Medulla oblongata (tissue), 1 donor: ENCODE measurements around the gene RP2.
A peak's percentile ranks its signal among the peaks of the same experiment; 100 is the strongest.

Experiments used
- DNase-seq: peaks from one replicate; pipeline ENCODE4 v3.0.0-alpha.2; 2015; ENCODE audit errors: extremely low spot score

Gene RP2

DNA sequence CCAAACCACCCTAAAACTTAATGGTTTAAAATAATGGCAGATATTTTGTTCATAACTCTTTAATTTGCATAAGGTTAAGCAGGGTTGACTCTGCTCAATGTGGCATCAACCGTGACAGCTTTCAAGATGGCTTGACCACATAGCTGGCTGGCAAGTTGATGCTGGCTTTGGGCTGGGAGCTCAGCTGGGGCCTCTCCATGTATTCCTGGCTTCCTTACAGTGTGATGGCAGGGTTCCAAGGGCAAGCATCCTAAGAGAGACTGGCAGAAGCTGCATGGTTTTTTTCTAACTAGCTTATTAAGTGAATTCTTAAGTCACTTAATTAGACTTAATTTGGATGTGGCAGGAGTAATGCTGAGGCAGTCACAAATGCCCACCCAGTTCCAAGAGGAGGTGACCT lies 4.5 kb downstream of the RP2 start:
- DNase-seq: peak; percentile 73

DNA sequence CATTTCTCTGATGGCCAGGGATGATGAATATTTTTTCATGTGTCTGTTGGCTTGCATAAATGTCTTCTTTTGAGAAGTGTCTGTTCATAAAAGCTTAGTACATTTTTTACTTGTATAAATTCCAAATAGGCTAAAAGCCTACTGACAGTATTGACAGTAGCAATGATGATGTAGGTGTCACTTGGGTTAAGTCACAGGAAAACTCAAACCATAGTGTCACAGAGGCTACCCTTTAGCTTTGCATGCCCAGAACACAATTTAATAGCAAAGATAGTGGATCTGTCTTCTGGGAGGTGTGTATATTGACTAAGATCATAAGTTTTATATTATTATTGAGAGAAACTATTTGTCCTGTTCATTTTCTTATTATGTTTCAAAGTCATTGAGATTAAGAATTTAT lies 8.1 kb downstream of the RP2 start:
- DNase-seq: no peak

DNA sequence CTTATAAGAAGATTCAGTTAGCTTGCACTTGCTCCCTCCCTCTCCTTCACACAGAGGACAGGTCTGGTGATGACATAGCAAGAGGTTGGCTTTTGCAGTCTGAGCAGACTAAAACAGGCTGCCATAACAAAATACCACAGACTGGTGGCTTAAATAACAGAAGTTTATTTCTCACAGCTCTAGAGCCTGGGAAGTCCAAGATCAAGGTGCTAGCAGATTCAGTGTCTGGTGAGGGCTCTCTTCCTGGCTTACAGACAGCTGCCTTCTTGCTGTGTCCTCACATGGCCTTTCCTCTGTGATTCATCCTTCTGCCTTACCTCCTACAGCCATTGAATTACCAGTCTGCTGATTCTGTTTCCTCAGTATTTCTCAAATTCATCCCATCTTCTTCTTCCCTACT lies 13.1 kb downstream of the RP2 start:
- DNase-seq: no peak

DNA sequence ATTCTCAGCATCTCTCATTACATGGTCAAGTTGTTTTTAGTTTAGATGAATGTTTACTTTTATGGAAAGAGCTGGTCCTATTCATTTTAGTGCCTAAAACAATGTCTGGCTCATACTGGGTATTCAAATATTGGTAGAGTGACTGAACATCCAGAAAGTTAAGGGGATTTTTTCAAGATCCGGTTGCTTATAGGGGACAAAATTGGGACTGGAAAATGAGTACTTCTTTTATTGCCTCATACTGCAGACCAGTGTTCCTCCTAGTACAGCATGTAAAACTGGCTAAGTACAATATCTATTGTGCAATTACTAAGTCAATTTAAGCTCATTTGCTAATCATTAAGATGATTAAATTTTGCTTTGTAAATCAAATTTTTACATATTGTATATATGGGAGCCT lies 13.9 kb downstream of the RP2 start:
- no peak for DNase-seq

DNA sequence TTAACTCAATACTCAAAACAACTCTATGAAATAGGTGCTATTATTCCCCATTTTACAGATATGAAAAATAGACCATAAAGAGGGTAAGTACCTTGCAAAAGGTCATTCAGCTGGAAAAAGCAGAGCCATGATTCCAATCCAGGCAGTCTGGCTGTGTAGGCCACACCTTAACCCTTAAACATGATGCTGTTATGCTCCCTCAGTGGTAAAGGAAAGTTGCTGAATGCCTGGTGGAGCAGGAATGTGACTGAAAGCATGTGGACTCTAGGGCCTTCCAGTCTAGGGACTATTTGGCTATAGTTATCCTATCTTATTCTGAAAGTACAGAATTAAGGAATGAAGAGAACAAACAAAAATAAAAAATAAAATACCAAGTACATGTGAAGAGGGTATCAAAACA lies 19.6 kb downstream of the RP2 start:
- DNase-seq: no peak

DNA sequence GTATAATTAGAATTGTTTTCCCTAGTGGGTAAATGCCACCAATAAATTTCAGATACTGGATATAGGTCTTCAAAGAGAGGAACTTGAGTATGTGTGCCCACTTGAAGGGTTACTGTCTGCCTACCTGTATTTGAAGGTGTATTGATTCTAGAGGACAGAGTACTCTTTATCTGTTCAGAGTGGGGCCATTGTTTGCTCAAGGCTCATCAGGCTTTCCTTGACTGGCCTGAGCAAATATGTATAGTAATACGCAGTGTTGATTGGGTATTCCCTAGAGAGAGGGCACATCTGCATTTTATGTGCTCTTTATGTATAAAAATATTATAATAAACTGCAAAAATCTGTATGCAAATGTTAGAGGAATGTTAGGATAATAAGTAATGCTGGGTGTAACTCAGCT lies 23.7 kb downstream of the RP2 start:
- DNase-seq: no peak

DNA sequence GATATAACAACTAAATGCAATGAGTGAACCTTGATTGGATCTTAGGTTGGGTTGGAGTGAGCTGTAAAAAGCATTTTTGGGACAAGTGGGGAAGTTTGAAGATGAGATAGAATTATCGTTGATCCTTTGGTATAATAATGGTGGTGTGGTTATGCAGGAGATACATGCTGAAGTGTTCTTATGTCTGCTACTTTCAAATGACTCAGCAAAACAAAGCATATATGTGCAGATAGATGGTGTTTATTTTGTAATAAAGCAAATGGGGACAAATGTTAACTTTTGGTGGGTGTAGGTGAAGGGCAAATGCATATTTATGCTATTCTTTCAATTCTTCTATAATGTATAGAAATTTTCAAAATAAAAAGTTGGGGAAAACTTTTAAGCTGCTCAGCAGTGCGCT lies 26.2 kb downstream of the RP2 start:
- no peak for DNase-seq

DNA sequence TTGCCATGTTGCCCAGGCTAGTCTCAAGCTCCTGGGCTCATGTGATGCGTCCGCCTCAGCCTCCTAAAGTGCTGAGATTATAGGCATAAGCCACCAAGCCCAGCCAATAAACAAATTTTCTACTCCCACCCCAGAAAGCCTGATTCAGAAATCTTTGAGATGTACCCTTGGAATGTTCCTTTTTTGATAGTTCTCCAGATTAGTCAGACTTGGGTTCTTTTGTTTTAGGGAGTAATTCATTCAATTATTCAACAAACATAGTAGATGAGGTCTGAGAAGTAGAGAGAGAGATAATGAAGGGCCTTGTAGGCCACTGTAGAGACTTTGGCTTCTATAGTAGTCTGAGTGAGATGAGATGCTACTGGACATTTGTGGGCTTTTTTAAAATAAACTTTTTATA lies 27.8 kb downstream of the RP2 start:
- DNase-seq: no peak

DNA sequence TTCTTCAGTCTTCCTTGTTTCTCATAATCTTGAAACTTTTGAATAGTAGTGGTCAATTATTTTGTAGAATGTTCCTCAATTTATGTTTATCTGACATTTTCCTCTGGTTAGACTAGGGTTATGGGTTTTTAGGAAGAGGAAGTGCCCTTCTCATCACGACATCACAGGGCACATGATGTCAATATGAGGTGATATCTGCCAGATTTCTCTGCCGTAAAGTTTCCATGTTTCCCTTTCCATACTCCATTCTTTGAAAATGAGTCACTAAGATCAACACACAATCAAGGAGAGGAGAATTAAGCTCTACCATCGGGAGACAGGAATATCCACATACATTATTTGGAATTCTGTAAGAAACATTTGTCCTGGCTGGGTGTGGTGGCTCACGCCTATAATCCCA lies 28.4 kb downstream of the RP2 start:
- DNase-seq: peak; percentile 3

DNA sequence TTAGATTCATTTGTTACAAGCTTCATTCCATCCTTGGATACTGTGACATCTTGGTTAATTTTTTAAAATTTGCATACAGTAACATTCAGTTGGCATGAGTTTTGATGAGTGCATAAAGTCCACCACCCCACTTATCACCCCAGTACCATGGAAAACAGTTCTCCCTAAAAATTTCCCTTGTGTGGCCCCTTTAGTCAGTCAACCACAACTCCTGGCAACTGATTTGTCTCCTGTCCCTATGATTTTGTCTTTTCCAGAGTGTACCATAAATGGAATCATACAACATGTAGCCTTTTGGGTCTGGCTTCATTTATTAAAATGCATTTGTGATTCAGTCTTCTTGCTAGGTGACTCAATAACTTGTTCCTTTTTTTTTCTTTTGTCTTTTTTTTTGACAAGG lies 29.9 kb downstream of the RP2 start:
- DNase-seq: no peak

DNA sequence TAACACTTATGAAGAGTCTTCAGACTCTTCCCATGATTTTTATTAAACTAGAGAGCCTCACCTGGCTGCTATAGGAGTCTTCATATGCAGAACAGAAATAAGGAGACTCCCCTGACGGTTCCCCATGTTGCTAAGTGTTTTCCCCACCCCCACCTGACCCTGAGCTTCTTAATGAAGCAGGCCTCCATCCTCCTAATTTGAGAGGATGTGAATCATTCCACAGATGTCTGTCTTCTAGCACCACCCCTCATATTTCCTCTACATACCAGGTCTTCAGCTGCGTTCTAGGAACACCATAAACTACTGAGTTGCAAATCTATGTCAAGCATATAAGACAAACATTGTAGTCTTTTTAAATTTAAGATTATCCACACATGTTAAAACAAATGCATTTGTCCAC lies 36.9 kb downstream of the RP2 start:
- no peak for DNase-seq

DNA sequence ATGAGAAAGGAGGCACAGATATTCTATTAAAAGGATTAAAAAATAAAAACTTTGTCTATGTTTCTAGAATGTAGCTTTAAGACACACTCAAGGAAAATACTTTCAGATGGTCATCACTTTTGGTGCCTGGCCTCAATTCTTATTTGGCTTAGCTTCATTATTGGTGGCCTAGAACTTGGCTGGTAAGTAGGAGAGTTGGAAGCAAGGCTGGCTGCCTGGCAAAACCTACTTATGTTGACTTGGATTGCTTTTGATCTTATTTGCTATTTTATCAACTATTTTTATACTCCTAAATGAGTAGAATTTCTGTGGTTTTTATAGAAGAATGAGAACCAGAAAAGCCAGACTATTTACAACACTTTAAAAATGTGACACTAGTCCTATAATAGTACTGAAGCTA lies 40.1 kb downstream of the RP2 start:
- peak; percentile 26 for DNase-seq

DNA sequence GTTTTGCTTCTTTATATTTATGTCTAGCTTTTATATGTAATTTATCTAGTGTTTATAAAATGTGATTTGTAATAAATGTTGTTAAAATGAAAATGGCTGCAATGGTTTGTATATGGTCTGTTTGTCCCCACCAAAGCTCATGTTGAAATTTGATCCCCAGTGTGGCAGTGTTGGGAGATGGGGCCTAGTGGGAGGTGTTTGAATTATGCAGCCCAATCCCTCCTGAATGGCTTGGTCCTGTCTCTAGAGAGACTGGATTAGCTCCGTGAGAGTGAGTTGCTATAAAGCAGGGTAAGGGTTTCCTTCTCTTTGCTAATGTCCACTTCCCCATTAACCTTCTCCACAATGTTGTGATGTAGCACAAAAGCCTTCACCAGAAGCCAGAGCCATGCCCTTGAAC lies 45.4 kb downstream of the RP2 start:
- DNase-seq: no peak

DNA sequence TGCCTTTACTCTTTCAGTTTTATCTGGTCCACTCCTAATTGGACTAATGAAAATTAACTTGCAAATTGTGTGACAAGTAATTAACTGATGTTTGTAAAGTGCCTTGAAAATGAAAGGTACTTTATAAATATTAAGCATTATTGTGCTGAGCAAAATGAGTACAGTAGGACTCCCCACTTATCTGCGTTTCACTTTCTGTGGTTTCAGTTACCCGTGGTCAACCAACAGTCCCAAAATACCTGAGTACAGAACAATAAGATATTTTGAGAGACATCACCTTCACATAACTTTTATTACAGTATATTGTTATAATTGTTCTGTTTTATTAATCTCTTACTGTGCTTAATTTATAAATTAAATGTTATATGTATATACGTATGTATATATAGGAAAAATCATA lies 48.0 kb downstream of the RP2 start:
- no peak for DNase-seq

DNA sequence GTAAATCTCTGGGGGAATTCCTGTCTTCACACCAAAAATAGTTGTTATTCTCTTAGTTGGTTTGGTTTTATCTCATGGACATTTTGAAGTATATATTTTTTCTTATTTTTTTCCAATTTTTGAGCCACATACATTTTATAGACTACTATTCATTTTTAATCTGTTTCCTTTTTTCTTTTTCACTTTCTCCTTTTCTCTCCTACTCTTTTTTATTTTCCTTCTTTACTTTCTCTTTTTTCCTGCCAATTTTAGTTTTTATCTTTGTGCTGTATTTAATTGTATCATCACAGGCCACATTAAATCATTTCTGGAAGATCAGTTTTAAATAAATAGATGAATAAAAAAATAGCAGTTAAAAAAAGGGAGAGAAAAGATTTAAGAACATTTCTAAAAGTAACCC lies 61.4 kb downstream of the RP2 start:
- DNase-seq: no peak

DNA sequence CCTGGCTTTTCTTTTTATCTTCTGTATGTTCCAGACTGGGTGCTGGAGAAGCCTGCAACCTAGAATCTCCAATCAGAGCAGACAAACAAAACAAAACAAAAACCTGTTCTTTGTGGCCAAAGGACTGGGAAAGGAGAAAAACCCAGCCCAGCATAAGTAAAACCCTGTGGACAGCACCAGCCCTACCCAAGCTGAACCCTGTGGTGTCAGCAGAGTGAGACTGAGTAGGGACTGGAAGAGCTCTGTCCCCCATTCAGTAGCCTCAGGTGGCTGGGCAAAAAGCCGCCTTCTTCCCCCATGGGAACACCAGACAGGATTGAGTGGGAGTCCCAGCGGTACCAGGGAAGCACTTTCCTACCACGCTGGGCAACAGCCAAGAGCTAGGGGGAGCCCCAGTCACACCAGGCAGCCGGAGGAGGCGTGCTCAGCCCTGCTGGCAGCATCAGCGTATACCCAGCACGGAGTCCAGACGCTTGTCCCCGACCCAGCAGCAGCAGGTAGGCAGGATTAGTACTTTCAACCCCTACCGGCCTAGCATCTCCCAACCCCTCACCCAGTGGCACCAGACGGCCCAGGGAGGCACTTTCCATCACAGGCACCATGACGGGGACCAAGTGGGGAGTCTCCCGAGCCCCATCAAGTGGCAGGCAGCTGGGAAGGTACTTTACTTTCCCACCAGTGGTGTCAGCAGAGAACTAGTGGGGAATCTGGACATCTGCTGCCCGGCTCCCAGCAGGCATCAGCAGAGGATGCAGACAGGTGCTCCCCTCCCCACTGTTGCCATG lies 66.8 kb downstream of the RP2 start:
- DNase-seq: peak; percentile 90

DNA sequence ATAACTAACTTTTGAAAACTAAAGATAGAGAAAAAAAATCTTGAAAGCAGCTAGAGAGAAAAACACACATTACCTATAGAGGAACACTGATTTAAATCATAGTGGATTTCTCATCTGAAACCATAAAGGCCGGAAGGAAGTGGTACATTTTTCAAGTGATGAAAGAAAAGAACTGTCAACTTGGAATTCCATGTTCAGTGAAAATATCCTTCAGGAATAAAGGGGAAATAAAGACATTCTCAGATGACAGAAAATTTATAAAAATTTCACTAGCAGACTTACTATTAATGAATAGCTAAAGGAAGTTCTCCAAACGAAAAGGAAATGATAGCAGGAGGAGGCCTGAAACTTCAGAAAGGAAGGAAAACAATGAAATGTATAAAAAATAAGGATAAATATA lies 67.8 kb downstream of the RP2 start:
- no peak for DNase-seq

DNA sequence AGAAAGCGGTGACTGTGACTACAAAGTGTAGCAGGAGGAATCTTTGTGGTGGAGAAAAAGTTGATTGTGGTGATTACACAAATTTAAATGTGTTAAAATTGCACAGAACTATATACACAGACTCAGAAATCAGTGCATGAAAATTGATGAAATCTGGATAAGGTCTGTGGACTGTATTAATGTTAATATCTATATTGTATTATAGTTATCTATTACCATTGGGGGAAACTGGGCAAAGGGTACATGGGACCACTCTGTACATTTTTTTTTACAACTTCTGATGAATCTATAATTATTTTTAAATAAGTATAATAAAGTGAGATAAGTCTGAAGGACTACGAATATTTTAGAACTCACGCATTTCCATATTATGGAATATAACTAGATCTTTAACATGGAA lies 73.6 kb downstream of the RP2 start:
- DNase-seq: no peak

DNA sequence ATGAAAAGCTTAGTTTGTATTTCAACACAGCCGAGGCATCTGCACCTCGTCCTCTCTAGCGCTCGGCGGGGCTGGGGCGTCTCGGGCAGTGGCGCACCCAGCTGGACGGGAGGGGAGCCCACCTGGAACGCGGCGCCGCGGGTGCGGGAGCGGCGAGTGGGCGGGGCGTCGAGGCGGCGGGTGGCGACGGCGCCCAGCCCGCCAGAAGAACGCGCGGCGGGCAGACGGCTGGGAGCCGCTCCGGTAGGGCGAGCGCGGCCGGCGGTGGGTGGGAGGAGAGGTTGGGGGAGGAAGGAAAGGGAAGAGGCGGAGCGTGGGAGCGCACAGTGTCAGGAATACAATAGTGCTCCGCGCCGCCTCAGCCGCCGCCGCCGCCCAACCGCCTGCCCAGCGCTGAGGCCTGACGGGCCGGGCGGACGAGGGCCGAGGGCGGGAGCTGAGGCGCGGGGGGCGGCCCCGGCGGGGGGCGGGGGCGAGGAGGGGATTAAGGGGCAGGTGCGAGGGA lies 75.3 kb downstream of the RP2 start, which contains the start of gene JADE3:
Gene JADE3, plus strand, starts transcription at position 324 of the 505 bp plus-strand sequence. CDS start 72,474 bp downstream, outside the sequence.
- peak; percentile 50 for DNase-seq

DNA sequence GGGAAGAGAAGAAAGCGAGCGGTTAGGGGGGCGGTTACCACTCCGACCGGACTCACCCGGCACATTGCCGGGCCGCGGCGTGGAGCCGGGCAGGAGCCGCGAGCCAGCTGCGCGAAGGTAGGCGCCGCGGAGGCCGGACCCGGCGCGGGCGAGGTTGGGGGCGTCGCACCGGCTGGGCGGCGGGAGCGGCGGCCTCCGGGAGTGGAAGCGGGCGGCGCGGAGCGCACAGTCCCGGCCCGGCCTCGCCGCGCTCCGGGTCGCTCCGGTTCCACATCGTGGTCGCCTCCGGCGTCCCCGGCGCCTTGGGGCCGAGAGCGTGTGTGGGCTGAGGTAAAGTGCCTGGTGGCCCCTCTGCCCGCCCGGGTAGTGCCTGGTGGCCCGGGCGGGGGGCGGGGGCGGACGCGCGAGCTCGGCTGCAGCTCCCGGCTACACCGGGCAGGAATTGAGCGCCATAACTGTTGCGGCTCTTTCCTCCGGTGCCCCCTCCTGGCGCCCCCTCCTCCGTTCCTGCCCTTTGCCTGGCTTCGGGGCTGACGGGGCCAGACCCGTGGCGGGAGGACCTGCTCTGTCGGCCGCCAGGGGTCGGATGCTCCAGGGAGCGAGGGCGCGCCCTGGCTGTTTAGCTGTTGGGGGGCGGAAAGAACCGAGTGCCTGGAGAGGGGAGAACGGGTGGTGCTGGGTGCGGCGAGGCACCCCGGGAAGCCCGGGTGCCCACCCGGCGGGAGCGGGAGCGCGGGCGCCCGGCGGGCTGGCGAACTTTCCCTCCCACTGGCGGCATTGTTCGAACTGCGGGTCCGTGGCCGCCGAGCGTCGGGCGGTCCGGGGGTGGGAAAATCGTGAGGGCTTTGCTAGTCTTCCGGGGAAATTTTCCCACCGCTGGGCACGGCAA lies 76.0 kb downstream of the RP2 start:
- peak; percentile 35 for DNase-seq

DNA sequence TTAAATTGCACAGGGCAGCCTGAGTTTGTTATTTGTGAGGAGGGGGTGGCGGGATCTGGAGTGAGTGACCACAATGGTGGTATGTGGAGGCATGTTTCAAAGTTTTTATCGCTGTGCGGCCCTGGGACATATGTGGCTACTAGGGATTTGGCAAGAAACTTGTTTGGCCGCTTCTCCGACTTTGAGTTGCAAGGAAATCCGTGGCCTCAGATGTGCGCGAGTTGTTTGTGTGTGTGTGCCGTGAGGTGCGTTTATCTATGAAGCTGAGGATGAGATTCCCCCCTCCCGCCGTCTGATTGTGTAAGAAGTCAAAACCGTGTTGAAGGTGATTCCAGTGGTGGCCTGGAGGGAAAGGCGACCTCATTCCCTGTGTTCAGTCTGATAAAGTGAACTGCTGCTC lies 76.8 kb downstream of the RP2 start:
- DNase-seq: peak; percentile 6

DNA sequence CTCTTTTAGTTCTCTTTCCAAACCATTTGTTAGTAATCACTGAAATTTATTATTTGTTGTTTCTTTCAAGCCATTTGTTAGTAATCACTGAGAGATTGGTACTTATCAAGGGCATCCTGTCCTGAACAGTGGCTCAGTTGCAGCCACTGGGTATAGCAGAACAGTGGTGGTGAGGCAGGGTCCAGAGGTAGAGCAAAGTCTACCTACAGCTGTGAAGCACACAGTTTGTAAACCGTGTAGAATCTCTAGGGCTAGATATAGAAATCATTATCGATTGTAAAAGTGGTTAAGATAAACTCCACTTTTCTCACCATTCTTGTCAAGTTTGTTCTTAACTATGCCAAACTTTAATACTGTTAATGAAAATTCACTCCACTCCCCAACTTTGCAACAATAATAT lies 79.4 kb downstream of the RP2 start:
- no peak for DNase-seq

DNA sequence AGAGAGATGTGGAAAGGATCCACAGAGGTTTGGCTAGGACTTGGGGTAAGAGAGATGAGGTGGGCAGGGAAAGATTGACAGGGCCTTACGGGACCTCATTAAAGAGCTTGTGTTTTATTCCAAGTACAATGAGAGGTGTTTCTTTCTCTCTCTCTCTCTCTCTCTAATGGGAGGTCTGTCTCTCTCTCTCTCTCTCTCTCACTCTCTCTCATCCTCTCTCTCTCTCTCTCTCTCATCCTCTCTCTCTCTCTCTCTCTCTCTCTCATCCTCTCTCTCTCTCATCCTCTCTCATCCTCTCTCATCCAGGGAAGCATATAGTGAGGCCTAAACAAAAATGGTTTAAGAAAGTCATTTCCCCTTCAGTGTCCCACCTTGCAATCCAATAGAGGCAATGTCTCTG lies 80.8 kb downstream of the RP2 start:
- no peak for DNase-seq
